Smooth muscle cell (in vitro differentiated cells): ENCODE data around the gene LRGUK. TPM values are rescaled to one million over a fixed set of nuclear protein-coding genes. Genes with fewer than 3 reads are reported as not detected.

Experiments used
- DNase-seq: peaks from one replicate; lab custom pipeline; 2025; ENCODE audit not compliant: unreplicated experiment; lab: John Stamatoyannopoulos, UW
- H2AFZ ChIP-seq: fragments of 200-600 bp; sonication (generic); 2 replicates; pipeline ENCODE4 v1.6.0; 2016; ENCODE audit warnings: antibody characterized with exemption, low read depth, mild to moderate bottlenecking
- H3F3A ChIP-seq: fragments of 200-600 bp; sonication (generic); 2 replicates; pipeline ENCODE4 v1.6.0; 2017; ENCODE audit warnings: antibody characterized with exemption, low read depth
- H3K27ac ChIP-seq: fragments of 200-600 bp; sonication (generic); 2 replicates; pipeline ENCODE4 v1.5.1; 2016; ENCODE audit warnings: low read depth, mild to moderate bottlenecking
- H3K27me3 ChIP-seq: fragments of 200-600 bp; sonication (generic); 2 replicates; pipeline ENCODE4 v1.6.1; 2016; ENCODE audit warnings: low read depth, mild to moderate bottlenecking
- H3K36me3 ChIP-seq: fragments of 200-600 bp; sonication (generic); 2 replicates; pipeline ENCODE4 v1.5.1; 2016; ENCODE audit warnings: low read depth
- H3K4me1 ChIP-seq: fragments of 200-600 bp; sonication (generic); 2 replicates; pipeline ENCODE4 v1.5.1; 2016; ENCODE audit warnings: low read depth
- H3K4me2 ChIP-seq: fragments of 200-600 bp; sonication (generic); 2 replicates; pipeline ENCODE4 v1.6.0; 2016; ENCODE audit warnings: mild to moderate bottlenecking
- H3K4me3 ChIP-seq: fragments of 200-600 bp; sonication (generic); 2 replicates; pipeline ENCODE4 v1.5.1; 2016; ENCODE audit warnings: mild to moderate bottlenecking
- H3K79me2 ChIP-seq: fragments of 200-600 bp; sonication (generic); 2 replicates; pipeline ENCODE4 v1.6.0; 2016; ENCODE audit warnings: low read depth, mild to moderate bottlenecking
- H3K9ac ChIP-seq: fragments of 200-600 bp; sonication (generic); 2 replicates; pipeline ENCODE4 v1.6.0; 2016; ENCODE audit warnings: low read depth
- H3K9me3 ChIP-seq: fragments of 200-600 bp; sonication (generic); replicated peaks from 2 replicates; pipeline ENCODE4 v1.5.1; 2016; ENCODE audit warnings: low read depth
- H4K20me1 ChIP-seq: fragments of 200-600 bp; sonication (generic); 2 replicates; pipeline ENCODE4 v1.6.0; 2016; ENCODE audit warnings: low read depth
- WGBS: methylation state at CpG from one replicate; pipeline ENCODE4 v1.1.7; 2016; ENCODE audit warnings: low lambda C conversion rate; 5-methylcytosine and 5-hydroxymethylcytosine counted together
- polyA plus RNA-seq: library from polyadenylated mRNA; unstranded; fragments of >200 nt; fragmentation: Nextera tagmentation; extraction: Ambion mirVana; gene quantifications from 2 replicates; pipeline ENCODE4 v1.2.1, GENCODE V29; 2016
- total RNA-seq: library from RNA; depleted of rRNA; stranded (reverse); fragments of >200 nt; gene quantifications from 2 replicates; pipeline ENCODE4 v1.2.3, GENCODE V29; 2014
- TF ChIP-seq, protein P1 (sequence below): fragments of 200-600 bp; sonication (generic); IDR thresholded peaks from 2 replicates; pipeline ENCODE4 v1.5.1; 2017; ENCODE audit warnings: borderline replicate concordance, mild to moderate bottlenecking, antibody characterized with exemption; ENCODE audit not compliant: insufficient read depth, poor library complexity, severe bottlenecking

The LRGUK gene
- total and polyA plus RNA-seq, 2 experiments from 2014 or later, result 0.18 TPM; not detected in 1

DNA sequence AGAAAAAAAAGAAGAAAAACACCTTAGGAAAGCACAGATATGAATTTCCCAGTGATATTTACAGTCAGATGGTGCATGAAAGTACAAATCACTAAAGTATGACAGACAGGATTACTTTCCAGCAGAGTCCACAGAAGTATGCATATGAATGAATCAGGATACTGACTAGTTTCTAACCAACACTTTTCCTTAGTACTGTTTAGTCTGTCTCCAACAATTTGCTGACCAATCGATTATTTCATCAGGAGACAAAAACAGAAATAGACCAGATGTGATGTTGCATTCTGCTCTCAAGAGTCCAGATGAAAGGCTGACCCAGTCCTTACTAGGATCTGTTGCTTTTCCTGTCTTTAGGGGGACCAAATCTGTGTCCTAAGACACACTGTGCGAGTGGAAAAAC lies 175.0 kb downstream of the LRGUK start:
- TF ChIP-seq, protein P1, sequence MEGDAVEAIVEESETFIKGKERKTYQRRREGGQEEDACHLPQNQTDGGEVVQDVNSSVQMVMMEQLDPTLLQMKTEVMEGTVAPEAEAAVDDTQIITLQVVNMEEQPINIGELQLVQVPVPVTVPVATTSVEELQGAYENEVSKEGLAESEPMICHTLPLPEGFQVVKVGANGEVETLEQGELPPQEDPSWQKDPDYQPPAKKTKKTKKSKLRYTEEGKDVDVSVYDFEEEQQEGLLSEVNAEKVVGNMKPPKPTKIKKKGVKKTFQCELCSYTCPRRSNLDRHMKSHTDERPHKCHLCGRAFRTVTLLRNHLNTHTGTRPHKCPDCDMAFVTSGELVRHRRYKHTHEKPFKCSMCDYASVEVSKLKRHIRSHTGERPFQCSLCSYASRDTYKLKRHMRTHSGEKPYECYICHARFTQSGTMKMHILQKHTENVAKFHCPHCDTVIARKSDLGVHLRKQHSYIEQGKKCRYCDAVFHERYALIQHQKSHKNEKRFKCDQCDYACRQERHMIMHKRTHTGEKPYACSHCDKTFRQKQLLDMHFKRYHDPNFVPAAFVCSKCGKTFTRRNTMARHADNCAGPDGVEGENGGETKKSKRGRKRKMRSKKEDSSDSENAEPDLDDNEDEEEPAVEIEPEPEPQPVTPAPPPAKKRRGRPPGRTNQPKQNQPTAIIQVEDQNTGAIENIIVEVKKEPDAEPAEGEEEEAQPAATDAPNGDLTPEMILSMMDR, result no peak
- H2AFZ ChIP-seq, result no peak overlapping the region
- no peaks in the 10 kb centered on the region for H3K4me1 ChIP-seq
- no peaks in the 10 kb centered on the region for H3K27me3 ChIP-seq
- no peaks in the 10 kb centered on the region for H3K36me3 ChIP-seq
- H3F3A ChIP-seq, result no peaks in the 10 kb centered on the region
- no peak overlapping the region for H3K9ac ChIP-seq
- DNase-seq, result no peak
- H3K4me2 ChIP-seq, result no peak overlapping the region
- no peaks in the 10 kb centered on the region for H3K9me3 ChIP-seq
- H3K27ac ChIP-seq, result no peak overlapping the region
- H4K20me1 ChIP-seq, result no peaks in the 10 kb centered on the region
- WGBS, result 89% methylated on average over 2 of the region's 2 CpGs
- no peaks in the 10 kb centered on the region for H3K79me2 ChIP-seq
- no peak overlapping the region for H3K4me3 ChIP-seq

DNA sequence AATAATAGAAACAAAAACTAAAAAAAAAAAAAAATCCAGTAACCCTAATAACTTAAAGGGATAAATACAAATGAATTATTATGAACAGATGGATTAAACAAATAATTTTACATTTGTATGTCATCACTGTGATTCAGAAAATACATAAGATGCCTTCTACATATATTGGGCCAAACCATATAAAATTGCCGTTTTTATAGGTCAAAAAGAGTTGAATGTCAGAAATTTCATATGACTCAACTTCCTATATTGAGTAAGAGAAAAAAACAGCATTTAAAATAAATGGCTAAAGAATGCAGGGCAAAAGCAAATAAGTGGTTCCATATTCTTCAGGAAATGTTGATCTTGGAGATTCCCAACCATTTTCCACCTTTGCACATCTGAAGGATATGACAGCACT lies 180.2 kb downstream of the LRGUK start:
- Histone ChIP-seq H3K27me3 (no peaks in the 10 kb centered on the region), H3K4me3 (no peak overlapping the region), H2AFZ (no peak overlapping the region), H3K27ac (no peak overlapping the region), H3F3A (no peaks in the 10 kb centered on the region), H3K4me2 (no peak overlapping the region), H3K9me3 (no peaks in the 10 kb centered on the region), H3K4me1 (no peaks in the 10 kb centered on the region), H3K79me2 (peaks cover 4% of the 10 kb centered on the region), H3K36me3 (no peaks in the 10 kb centered on the region), H3K9ac (no peak overlapping the region), H4K20me1 (no peaks in the 10 kb centered on the region)
- TF ChIP-seq, protein P1, result no peak
- no peak for DNase-seq
- WGBS, result 94% methylated on average over 1 of the region's 1 CpG

DNA sequence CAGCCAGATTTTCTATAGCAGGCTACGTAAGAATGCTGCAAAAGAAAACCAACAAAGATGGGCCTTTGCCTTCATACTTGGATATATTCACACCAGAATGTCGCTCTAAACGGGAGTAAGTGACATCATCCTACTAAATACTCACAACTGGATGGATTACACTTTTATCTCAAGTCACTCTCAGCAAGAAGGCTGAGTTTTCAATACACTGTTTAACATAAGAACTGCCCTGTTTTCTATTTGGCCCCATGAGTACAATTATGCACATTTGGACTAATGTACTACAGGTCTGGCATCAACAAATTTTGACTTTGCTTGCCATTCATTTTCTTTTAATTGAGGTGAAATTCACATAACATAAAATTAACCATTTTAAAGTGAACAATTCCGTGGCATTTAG lies 181.4 kb downstream of the LRGUK start:
- H3K4me3 ChIP-seq, result no peak overlapping the region
- no peaks in the 10 kb centered on the region for H3K27me3 ChIP-seq
- H3K9ac ChIP-seq, result no peak overlapping the region
- H3K9me3 ChIP-seq, result no peaks in the 10 kb centered on the region
- H4K20me1 ChIP-seq, result no peaks in the 10 kb centered on the region
- 83% methylated on average over 4 of the region's 4 CpGs for WGBS
- no peaks in the 10 kb centered on the region for H3K4me1 ChIP-seq
- no peak overlapping the region for H2AFZ ChIP-seq
- H3K79me2 ChIP-seq, result peaks cover 9% of the 10 kb centered on the region
- no peaks in the 10 kb centered on the region for H3F3A ChIP-seq
- no peak overlapping the region for H3K27ac ChIP-seq
- H3K36me3 ChIP-seq, result no peaks in the 10 kb centered on the region
- DNase-seq, result no peak
- no peak overlapping the region for H3K4me2 ChIP-seq
- TF ChIP-seq, protein P1, result no peak

DNA sequence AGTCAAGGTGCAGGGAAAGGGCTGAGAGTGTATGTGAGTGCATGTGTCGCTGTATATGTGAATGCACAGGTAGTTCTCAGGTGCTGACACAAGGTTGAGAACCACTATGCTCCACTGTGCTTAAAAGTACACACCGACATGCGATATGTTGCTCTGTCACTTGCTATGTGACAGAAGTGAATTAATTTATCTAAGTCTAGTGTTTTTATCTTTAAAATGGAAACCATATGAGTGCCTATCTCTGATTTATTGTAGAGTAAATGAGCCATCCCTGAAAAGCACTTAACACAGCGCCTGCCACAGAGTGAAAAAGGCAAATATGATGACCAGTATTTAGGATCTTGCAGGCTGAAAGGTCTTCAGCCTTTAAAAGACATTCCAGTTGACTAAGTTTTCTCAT lies 184.7 kb downstream of the LRGUK start:
- Histone ChIP-seq H3K4me3 (no peak overlapping the region), H3K79me2 (peaks cover 30% of the 10 kb centered on the region), H3F3A (no peaks in the 10 kb centered on the region), H3K36me3 (no peaks in the 10 kb centered on the region), H3K9me3 (no peaks in the 10 kb centered on the region), H3K27ac (no peak overlapping the region), H2AFZ (no peak overlapping the region), H3K27me3 (no peaks in the 10 kb centered on the region), H4K20me1 (no peaks in the 10 kb centered on the region), H3K4me2 (no peak overlapping the region), H3K9ac (no peak overlapping the region), H3K4me1 (no peaks in the 10 kb centered on the region)
- no peak for DNase-seq
- TF ChIP-seq, protein P1, result no peak
- WGBS, result 92% methylated on average over 4 of the region's 4 CpGs
